ENCODE results near the gene VAC14.
"Not testable (repeated sequence)": the region's sequence is repeated elsewhere in the genome, so short reads cannot be mapped to it uniquely, and the experiment has no call there.

VAC14 gene

DNA sequence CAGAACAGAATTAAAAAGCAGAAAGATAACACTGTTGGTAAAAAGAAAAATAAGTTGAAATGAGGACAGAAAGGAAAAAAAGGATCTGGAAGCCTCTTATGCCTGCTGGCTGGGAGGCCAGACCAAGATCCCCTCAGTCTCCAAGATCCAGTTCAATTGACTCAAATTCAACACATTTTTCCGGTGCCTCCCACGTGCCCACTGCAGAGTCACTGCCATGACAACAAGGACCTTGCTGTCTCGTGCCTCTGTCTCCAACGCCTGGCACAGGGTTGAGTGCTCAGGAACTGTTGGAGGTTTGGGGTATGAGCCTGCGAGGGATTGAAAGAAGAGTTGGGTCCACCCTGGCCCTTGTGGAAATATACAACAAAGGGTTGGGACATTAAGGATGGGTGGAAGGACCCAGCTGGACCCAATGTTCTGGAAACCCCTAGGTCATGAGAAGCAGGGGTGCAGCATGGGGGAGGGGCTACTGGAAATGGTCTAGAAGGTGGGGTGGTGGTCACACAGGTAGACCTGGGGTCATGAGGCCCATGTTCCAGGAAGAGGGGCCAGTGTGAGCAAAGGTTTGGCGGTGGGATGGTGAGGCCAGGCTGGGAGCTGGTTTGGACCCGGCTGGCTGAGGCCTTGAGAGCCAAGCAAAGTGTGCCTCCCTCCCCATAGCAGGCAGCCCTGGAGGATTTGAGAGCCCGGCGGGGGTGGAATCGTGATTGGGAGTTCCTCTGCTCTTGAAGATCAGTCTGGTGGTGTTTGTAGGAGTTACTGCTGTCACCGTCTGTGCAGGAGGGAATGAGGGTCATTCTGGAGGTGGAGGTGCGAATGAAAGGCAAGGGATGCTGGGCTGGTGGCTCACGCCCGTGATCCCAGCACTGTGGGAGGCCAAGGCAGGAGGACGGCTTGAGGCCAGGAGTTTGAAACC is 153.3 kb downstream of the VAC14 start:
- no peak for DNase-seq (ENCODE audit: low read depth, low spot score)

DNA sequence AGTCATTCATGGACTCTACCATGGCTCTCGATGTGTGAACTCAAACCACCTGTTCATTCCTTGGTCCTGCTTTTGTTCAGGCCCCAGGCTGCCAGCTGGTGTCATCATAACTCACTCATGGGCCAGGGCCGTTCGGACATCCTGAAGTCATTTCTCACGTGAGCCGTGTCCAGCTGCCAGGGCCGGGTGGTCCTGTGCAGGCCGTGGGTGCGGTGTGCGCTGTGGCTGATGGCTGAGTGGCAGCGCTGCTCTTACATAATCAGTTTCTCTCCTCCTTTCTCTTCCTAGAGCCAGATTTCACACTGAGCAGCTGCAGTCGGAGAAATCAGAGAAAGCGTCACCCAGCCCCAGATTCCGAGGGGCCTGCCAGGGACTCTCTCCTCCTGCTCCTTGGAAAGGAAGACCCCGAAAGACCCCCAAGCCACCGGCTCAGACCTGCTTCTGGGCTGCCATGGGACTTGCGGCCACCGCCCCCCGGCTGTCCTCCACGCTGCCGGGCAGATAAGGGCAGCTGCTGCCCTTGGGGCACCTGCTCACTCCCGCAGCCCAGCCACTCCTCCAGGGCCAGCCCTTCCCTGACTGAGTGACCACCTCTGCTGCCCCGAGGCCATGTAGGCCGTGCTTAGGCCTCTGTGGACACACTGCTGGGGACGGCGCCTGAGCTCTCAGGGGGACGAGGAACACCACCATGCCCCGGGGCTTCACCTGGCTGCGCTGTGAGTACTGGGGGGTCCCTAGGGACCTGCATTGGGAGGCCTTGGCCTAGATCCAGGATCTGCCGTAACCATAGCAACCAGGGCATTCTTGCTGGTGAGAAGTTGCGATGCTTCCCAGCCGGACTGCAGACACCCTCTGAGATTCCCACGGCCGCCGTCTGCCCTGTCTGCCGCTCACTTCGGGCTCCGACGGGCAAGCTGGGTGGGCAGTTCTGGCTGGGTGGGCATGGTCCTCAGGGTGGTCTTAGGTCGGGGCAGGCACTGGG is 154.4 kb downstream of the VAC14 start, which contains the start of gene IL34:
IL34 (plus strand) TSS at position 300 of the 982 bp plus-strand sequence; CDS start at position 689, 389 bp downstream.
- DNase-seq (ENCODE audit: low read depth, low spot score): no peak

DNA sequence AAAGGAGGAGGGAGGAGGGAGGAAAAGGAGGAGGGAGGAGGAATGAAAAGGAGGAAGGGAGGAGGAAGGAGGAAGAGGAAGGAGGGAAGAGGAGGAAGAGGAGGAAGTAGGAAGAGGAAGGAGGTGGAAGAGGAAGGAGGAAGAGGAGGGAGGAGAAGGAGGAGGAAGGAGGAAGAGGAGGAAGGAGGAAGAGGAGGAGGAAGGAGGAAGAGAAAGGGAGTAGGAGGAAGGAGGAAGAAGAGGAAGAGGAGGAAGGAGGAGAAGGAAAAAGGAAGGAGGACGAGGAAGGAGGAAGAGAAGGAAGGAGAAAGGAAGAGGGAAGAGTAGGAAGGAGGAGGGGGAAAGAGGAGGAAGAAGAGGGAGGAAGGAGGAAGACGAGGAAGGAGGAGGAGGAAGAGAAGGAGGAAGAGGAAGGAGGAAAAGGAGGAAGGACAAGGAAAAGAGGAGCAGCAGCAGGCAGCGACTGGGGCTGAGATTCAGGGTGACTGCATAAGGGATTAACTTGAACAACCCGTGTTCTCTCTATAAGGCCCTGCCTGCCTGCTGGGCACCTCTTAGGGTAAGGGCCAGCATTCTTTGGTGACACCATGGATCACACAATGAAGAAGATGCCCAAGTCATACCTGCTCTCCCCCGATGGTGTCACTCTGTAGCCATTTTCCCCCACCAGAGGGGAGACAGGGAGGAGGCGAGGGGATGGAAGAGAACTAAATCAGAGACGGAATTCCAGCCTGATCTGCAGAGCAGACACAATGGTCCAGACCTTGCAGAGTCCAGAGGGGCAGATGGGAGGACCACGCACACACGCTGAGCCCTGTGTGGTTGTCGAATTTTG is 156.0 kb downstream of the VAC14 start:
- DNase-seq (ENCODE audit: low read depth, low spot score): no peak

DNA sequence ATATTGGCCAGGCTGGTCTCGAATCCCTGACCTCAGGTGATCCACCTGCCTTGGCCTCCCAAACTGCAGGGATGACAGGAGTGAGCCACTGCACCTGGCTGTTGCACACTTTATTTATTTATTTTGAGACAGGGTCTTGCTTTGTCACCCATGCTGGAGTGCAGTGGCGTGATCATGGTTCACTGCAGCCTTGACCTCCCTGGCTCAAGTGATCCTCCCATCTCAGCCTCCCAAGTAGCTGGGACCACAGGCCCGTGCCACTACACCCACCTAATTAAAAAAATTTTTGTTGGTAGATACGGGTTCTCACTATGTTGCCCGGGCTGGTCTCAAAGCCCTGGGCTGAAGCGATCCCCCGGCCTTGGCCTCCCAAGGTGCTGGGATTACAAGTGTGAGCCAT is 157.7 kb downstream of the VAC14 start:
- not testable (repeated sequence) for DNase-seq (ENCODE audit: low read depth, low spot score)

DNA sequence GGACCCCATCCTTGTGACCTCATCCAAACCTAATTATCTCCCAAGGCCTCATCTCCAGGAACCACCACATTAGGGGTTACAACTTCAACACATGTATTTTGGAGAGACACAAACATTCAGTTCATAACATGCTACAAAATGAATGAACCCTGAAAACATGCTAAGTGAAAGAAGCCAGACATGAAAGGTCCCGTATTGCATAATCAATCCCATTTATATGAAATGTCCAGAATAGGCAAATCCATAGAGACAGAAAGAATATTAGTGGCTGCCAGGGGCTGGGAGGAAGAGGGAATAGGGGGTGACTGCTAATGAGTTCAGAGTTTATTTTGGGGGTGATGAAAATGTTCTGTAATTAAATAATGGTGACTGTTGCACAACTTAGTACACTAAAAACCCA is 158.3 kb downstream of the VAC14 start:
- DNase-seq (ENCODE audit: low read depth, low spot score): no peak

DNA sequence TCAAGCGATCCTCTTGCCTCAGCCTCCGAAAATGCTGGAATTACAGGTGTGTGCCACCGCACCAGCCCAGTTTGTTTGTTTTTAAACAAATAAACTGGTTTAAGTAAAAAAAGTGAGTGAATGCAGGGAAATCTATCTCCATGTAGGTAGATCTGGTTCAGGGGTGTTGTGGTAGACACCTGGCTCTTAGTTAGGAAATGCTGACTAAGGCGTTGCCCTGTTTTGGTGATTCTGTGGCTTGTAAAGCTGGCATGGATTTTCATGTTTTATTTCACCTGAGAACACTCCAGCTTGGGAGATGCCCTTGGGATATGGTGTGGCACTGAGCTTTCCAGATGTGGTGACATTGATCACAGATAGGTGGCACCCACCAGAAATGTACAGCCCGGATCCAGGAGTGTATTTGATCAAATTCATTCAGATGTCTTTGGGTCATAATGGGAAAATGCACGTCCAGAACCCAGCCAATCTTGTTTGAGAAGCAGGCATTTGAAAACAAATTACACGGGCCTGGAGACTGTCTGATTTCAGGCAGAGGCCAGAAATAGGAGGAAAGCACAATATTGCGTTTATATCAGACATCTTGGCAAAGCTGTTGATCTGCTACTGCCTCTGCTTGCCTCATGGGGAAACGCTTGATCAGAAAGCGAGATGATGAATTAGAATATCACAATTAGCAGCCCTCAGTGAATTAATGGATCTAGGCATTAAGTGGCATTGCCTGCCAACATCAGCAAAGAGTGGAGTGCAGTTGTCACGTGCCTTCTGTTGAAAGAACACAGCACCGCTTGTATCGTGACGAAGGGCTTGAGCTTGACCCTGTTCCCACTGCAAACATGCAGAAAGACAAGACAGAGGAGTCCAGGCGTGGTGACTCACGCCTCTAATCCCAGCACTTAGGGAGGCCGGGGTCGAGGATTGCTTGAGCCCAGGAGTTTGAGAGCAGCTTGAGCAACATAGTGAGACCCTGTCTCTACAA is 161.9 kb downstream of the VAC14 start:
- DNase-seq (ENCODE audit: low read depth, low spot score): no peak

All from activated CD4-positive, CD25-positive, alpha-beta regulatory T cell treated with anti-CD3 and anti-CD28 coated beads, Interleukin-2, amount 50 U/mL, for 16 hours (primary cell).